Endometrial microvascular endothelial cells (primary cell): Measurements from ENCODE around the gene TLX1. TPM values are rescaled to one million over a fixed set of nuclear protein-coding genes. Genes with fewer than 3 reads are reported as not detected.

Experiments used
- in situ Hi-C: cut with HindIII; loops from 2 replicates; pipeline ENCODE4 v1.10.0; 2017; ENCODE audit warnings: low sequenced_read_pairs, low pct_unique_long_range_greater_than_20kb; ENCODE audit errors: inconsistent ontology term
- total RNA-seq: library from RNA; depleted of rRNA; stranded (reverse); fragments of >200 nt; gene quantifications from one replicate; pipeline ENCODE4 v1.2.3, GENCODE V29; 2015; ENCODE audit errors: inconsistent ontology term

The TLX1 gene
- not detected for total RNA-seq

GRCh38 chr10:101130984-101131961, at the start of gene TLX1:
TLX1 (plus strand) TSS chr10:101131300; CDS start chr10:101131542, 242 bp downstream.
- in situ Hi-C loops, result no loop called here

- in situ Hi-C loops, result no loop called here
Observed at GRCh38 chr10:101085846-101086245, 45.3 kb upstream of the TLX1 start.

- in situ Hi-C loops, result no loop called here
Observed at GRCh38 chr10:101087376-101087775, 43.7 kb upstream of the TLX1 start.

GRCh38 chr10:101087965-101088364, 43.1 kb upstream of the TLX1 start:
- in situ Hi-C loops, result no loop called here

GRCh38 chr10:101089520-101090299, 41.4 kb upstream of the TLX1 start:
- in situ Hi-C loops, result no loop called here

GRCh38 chr10:101090597-101090996, 40.5 kb upstream of the TLX1 start:
- in situ Hi-C loops, result no loop called here

GRCh38 chr10:101091546-101092290, 39.4 kb upstream of the TLX1 start:
- in situ Hi-C loops, result no loop called here

GRCh38 chr10:101092881-101093354, 38.2 kb upstream of the TLX1 start:
- in situ Hi-C loops, result no loop called here

GRCh38 chr10:101094121-101094879, 36.8 kb upstream of the TLX1 start:
- in situ Hi-C loops, result no loop called here

GRCh38 chr10:101095004-101095403, 36.1 kb upstream of the TLX1 start:
- in situ Hi-C loops, result no loop called here

- in situ Hi-C loops, result no loop called here
Observed at GRCh38 chr10:101095550-101096213, 35.4 kb upstream of the TLX1 start.

- in situ Hi-C loops, result no loop called here
Observed at GRCh38 chr10:101096378-101096777, 34.7 kb upstream of the TLX1 start.

- in situ Hi-C loops, result no loop called here
Observed at GRCh38 chr10:101097881-101098280, 33.2 kb upstream of the TLX1 start.

GRCh38 chr10:101099901-101100300, 31.2 kb upstream of the TLX1 start:
- in situ Hi-C loops, result no loop called here

- in situ Hi-C loops, result no loop called here
Observed at GRCh38 chr10:101101372-101101881, 29.7 kb upstream of the TLX1 start.

- in situ Hi-C loops, result no loop called here
Observed at GRCh38 chr10:101103430-101103829, 27.7 kb upstream of the TLX1 start.

- in situ Hi-C loops, result no loop called here
Observed at GRCh38 chr10:101106351-101106750, 24.7 kb upstream of the TLX1 start.

GRCh38 chr10:101107771-101108170, 23.3 kb upstream of the TLX1 start:
- in situ Hi-C loops, result no loop called here
